GM20431 (cell line): Measurements from ENCODE around the gene DYNC1H1.
"Not testable (repeated sequence)": the region's sequence is repeated elsewhere in the genome, so short reads cannot be mapped to it uniquely, and the experiment has no call there.

Experiments used
- in situ Hi-C: fragments of 300-500 bp; cut with MseI, MboI; formaldehyde crosslinking; loops from one replicate; pipeline ENCODE4 v1.15.0; 2020; ENCODE audit warnings: low sequenced_read_pairs; ENCODE audit not compliant: unreplicated experiment

The DYNC1H1 gene

DNA sequence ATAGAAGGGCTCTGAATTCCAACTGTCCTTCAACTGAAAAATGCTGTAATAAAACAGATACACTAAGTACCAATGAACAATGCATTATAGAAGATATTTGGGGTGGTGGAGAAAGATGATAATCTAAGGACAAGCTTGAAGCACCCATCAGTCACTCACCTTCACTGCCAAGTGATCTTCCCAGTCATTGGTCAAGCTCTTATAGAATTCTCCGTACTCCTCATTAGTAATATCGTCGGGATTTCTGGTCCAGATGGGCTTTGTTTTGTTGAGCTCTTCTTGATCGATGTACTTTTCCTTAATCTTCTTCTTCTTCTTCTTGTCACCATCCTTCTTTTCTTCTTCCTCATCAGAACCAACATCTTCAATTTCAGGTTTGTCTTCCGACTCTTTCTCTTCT lies 120.1 kb downstream of the DYNC1H1 start:
- in situ Hi-C loops = not testable (repeated sequence)

DNA sequence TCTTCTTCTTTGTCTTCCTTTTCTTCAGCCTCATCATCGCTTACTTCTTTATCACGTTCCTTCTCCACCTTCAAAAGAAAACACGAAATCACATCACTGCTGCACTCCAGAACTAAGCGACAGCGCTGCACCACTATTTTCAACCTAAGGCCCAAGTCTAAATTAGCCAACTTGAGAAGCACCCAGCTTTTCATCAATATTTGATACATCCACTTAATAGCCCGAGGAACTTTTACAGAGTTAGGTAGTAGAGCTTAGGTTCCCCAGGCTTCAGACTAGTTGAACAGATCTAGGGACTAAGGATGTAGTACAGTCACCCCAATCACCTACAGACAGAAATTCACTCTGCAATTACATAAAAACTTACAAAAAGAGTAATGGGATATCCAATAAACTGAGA lies 120.6 kb downstream of the DYNC1H1 start:
- in situ Hi-C loops = no loop called here

DNA sequence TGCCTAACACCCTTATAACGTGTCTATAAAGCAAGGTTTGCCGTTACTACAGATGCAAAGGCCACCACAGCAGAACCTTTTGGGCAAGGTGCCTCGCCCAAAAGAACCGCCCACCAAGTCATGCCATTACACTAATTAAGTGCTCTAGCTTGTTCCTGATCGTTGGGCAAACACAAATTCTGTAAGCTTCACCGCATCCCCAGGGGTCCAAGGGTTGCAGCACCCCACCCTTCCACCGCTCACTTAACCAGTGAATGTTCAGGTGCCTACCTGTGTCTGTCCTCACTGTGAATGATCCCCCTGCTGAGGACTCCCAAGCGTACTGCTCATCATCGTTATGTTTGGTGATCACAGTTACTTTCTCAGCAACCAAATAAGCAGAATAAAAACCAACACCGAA lies 121.1 kb downstream of the DYNC1H1 start:
- in situ Hi-C loops = no loop called here

DNA sequence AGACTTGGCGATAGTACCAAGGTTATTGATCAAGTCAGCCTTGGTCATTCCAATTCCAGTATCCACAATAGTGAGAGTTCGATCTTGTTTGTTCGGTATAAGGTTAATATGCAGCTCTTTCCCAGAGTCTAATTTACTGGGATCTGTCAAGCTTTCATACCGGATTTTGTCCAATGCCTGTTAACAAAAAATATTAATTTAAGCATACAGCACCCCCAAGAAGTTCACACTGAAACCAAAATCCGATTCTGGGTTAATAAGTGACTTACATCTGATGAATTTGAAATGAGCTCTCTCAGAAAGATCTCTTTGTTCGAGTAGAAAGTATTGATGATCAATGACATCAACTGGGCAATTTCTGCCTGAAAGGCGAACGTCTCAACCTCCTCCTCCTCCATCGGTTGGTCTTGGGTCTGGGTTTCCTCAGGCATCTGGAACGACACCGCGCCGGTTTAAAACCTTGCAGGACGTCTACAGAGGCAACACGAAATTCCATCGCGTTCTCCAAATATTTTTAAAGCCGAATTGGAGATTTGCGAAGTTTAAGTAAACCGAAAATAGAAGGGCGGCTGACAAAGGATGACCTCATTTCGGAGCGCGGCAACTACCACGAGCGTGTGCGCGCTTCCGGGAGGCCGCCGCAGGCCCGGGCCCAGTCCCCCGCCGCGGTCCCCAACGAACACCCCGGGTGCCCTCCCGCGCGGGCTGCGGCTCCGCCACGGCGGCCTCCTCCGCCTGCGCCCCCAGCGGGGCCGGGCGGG lies 121.8 kb downstream of the DYNC1H1 start:
- in situ Hi-C loops = no loop called here

DNA sequence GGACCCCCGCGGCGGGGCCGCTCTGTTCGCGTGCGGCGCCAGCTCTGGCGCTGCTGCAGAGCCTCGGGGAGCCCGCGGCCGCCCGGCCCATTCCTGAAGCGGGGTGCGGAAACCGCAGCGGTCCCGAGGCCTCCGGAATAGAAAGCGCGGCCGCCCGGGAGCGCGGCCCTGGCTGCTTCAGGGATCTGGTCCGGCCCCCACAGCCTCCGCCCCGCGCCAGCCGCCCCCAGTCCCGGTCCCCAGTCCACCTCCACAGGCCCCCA lies 122.3 kb downstream of the DYNC1H1 start:
- in situ Hi-C loops = no loop called here

DNA sequence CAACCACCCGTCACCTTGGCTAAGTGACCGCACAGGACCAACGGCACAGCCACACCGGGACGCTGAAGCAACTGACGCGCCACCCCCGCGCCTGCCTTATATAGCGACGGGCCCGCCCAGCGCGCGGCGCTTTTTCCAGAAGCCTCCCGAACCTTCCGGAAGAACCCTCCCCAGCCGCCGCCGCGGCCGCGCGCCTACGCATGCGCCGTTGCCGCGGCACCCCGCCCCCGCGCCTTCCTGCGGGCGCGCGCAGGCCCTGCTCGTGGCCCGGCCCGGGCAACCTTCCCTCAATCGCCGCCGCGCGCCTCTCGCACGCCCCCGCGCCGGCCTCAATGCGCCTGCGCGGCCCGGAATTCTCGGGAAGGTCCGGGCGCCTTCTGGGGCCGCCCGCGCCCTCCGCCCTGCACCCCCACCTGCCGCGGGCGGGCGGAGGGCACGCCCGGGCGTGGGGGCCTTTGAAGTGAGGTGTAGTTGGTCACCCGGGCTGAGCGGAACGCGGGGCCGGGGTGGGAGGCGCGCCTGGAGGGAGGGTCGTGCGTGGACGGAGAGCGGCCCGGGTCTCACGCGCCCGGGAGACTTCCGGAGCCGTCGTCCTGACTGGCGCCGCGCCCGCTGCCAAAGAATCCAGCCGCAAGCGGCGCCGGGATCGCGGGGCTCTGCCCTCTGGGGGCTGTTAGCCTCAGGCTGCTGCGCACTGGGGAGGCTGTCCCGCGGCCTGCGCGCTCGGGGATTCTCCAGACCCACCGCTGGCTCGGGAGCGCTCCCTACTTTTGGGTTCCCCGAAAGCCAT lies 122.8 kb downstream of the DYNC1H1 start, which contains the start of gene HSP90AA1:
HSP90AA1 (minus strand) TSS at position 73 of the 790 bp plus-strand sequence. CDS start 666 bp downstream, outside the sequence.
- in situ Hi-C loops = no loop called here

DNA sequence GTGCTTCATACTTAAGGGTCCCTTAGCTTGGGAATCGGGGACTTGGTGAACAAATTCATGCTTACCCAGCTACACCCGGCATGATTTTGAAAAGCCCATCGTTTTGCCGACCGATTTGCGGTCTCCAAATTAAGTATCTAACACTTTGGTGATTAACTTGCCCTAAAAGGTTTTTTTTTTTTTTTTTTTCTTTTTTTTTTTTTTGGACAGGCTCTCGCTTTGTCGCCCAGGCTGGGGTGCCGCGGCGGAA lies 123.3 kb downstream of the DYNC1H1 start:
- in situ Hi-C loops = no loop called here

DNA sequence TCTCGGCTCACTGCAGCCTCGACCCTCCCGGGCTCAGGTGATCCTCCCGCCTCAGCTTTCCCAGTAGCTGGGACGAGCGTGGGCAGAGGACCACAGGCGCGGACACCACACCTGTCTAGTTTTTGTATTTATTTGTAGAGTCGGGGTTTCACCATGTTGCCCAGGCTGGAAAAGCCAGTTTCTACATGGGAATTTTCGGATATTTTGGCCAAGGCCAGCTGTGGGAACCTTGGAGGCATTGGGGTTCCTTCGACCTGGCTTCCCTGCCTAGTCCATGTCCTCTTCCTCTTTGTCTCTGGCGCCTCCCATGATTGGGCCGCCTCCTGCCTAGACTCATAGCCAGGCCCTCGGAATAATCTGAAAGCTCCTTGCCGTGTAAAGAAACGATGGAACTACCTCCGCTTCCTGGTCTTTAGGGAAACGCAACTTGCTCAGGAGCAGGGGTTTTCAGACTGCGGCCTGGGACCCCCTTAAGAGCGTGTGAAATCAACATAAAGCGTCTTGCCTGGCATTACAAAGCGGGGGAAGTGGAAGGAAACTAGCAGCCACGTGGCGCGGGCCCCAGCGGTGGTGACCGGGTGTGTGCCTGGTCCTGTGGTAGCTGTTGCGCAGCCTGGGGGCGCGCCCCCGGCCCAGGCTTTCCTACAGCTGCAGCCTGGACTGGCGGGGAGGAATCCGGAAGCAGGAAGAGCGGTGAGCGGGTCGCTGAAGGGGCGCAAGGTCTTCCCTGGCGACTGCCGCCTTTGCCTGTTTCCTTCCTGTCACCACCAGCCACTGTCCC lies 123.8 kb downstream of the DYNC1H1 start:
- in situ Hi-C loops = no loop called here

DNA sequence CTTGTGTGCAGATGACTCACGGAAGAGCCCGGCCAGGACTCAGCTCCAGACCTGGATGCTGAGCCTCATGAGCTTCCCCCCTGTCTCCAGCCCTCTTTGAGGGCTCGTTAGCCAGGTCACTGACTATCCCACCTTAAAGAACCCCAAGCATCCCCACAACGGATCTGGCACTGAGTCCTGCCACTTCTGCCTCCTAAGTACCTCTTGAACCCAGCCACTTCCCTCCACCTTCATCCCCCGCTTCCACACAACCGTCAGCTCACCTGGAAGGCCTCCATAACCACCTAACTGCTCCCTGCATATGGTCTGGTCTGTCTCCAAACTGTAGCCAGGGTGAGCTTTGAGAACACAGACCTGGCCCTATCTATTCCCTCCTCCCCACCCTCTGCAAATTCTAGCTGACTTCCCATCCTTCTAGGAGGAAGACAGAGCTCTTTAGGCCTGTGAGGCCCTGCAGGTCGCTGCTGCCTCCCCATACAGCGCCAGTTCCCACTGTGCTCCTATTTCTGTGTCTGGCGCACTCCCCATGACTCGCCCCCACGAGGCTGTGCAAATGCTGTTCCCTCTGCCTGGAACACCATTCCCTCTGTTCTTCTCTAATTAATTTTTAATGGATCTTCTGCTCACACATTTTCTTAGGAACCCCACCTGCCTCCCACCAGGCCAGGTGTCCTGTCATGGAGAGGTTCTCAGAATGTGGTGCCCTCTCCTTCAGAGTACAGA lies 125.4 kb downstream of the DYNC1H1 start:
- in situ Hi-C loops = no loop called here

DNA sequence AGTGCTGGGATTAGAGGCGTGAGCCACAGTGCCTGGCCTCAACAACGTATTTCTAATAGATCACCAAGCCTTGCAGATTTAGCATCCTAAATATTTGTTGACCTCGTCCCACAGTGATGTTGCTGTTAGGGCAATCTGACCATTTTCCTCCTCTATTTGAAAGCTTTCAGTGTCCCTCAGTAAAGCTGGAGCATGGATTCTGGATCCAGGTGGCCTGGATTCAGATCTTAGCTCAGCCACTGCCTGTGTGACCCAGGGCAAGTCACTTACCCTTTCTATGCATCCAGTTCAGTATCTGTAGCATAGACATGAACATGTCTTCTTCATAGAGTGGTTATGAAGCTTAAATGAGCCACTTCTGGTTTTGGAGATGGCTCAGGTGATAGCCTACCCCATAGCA lies 126.3 kb downstream of the DYNC1H1 start:
- in situ Hi-C loops = no loop called here

DNA sequence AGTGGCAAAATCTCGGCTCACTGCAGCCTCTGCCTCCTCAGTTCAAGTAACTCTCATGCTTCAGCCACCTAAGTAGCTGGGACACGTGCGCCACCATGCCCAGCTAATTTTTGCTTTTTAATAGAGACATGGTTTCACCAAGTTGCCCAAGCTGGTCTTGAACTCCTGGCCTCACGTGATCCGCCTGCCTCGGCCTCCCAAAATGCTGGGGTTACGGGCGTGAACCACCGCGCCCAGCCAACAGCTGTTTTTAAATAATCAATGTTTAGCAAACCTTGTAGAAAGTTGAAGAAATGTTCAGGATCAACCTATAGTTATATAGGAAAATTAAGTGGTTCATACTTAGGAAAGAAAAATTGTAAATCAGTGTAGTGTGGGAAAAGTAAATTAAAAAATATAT lies 128.4 kb downstream of the DYNC1H1 start:
- in situ Hi-C loops = no loop called here

DNA sequence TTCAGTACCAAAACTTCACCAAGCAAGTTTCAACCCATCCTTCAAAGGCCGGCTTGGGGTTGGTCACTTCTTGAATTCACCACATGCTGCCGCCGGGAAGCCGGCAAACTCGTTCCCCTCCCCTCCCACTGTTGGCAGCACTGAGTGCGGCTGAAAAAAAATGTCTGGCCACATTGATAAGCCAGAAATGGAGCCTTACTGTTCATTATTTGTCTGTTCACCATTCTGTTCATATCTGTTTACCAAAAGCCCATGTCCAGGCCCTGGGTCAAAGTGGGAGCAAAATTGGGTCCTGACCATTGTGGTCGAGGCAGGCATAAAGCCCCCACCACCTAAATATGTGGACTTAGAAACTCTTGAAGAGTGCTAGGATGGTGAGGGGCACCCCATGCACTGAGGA lies 129.7 kb downstream of the DYNC1H1 start:
- in situ Hi-C loops = no loop called here

DNA sequence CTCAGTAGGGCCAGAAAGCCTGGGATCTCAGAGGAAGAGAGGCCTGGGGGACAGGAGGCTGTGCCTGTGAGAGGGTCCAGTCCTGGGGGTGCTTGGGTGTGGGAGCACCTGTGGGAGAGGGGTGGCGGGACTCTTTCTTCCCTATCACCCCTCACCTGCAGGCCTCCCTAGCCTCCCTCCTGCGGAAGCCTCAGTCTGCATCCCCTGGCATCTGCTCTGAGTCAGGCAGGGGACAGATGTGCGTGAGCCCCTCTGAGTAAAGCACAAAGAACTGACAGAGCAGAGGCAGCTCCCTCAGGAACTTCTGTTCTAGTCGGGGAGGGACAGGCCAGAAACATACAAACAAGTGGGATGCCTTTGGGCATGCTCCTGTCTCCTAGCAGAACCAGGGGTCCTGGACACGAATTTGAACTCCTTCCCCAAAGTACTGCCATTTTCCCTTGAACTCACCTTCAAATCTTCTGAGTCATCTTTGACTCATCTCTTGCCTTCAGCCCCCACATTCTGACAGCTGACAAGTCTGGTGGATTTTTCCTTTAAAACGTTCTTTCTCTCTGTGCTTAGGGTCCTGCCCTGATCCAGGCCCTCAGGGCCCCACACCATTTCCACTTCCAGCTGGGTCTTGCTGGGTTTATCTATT lies 131.0 kb downstream of the DYNC1H1 start:
- in situ Hi-C loops = no loop called here

DNA sequence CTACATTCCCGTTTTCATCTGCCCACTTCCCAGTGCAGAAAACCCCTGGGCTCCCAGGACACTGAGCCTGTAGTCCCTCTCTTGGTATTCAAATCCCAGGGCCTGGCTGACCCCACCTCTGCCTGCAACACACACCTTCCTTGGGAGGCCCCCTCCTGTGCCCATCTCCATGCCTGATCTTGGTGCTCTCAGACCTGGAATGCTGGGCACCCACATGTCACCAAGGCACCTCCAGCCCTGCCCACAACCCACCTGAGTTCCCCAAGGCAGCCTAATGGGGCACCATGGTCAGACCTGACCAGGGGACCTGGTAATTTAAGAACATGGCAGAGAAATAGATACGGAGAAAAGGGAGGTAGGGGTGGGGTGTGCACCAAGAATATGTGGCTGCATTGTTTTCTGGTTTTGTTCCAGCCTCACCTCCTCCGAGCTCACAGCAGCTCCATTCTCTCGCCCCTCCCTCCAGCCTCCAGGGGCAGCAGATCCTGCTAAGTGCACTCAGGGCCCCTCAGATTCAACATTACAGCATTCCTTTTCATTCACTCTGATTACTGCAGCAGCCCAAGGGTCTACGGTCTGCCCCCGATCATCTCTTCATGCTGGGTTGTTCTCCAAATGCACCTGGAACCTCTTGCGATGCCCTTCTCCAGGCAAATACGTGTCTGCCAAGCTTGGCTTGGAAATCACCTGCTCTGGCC lies 131.6 kb downstream of the DYNC1H1 start:
- in situ Hi-C loops = no loop called here

DNA sequence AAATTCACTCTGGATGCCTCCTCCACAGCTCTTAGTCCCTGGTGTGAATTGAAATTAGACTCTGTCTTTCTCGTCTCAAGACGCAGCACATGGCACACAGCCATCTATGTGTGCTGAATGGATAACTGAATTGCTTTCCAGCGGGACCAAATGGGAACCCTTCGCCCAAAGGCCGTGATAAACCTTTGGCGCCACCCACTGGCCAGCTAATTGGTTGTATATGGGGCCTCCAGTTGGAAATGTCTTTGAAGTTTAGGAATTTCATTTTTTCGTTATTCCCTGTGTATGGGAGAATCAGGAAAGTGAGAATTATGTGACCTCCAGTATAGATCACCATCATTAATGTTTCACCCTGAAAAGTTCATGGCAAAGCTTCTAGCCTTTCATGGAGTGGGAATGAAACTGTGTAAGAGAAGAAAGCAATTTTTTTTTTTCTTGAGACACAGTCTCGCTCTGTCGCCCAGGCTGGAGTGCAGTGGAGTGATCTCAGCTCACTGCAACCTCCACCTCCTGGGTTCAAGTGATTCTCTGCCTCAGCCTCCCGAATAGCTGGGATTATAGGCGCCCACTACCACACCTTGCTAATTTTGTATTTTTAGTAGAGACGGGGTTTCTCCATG lies 132.3 kb downstream of the DYNC1H1 start:
- in situ Hi-C loops = no loop called here

DNA sequence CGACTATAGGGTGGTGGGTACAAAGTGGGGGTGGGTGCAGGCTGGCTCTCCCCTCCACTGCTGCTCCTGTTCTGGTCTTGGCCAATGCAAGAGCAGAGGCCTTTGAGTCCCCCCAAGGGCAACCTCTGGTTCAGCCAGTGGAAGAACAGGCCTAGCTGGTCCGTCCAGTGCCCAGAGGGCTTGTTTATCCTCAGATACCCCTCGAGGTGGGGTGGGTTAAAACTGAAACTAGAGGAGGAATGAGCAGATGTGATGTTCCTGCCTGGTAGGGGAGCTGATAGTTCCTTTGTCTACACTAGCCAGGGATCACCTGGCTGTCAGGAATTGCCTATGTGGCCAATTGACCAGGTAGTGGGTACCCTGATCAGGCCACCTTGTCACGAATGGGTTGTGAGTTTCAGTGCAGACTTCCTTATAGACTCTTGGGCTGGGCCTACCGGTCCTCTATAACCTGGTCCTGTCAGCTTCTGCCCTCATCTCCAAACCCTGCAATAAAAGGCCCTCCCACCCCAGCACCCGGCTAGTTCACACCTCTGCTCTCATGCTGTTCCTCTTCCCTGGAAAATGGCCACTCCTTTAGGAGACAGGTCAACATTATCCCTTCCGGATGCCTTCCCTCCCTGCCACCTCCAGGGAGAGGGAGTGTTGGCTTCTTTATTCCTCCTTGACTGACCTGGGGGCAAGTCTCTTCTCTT lies 133.2 kb downstream of the DYNC1H1 start:
- in situ Hi-C loops = no loop called here

DNA sequence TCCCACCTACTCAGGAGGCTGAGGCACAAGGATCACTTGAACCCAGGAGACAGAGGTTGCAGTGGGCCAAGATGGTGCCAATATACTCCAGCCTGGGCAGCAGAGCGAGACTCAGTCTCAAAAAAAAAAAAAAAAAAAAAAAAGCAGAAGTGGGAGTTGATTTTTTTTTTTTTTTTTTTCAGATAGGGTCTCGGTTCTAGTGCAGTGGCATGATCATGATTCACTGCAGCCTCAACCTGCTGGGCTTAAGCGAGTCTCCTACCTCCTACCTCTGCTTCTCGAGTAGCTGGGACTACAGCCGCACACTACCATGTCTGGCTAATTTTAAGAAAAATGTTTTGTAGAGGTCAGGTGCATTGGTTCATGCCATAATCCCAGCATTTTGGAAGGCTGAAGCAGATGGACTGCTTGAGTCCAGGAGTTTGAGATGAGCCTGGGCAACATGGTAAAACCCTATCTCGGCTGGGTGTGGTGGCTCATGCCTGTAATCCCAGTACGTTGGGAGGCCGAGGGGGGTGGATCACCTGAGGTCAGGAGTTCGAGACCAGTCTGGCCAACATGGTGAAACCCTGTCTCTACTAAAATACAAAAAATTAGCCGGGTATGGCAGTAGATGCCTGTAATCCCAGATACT lies 138.8 kb downstream of the DYNC1H1 start:
- in situ Hi-C loops = no loop called here

DNA sequence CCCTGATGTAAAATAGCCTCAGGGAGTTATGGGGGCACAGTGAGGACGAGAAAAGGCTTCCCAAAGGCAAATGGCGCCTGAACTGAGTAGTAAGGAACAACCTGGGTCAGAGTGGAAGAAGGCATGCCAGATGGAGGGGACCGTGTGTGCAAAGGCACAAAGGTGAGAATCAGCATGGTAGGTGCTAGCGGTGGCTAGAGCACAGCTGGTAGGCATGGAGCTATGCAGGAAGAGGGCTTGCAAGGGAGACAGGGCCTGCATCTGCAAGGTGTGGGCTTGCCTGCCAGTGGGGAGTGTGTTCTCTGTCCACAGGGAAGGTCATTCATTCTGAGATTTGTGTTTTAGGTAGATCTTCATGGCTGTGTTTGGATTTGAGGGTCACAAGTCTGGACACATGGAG lies 141.0 kb downstream of the DYNC1H1 start:
- in situ Hi-C loops = no loop called here
